ENCODE results near the gene IAH1.

IAH1 gene

DNA sequence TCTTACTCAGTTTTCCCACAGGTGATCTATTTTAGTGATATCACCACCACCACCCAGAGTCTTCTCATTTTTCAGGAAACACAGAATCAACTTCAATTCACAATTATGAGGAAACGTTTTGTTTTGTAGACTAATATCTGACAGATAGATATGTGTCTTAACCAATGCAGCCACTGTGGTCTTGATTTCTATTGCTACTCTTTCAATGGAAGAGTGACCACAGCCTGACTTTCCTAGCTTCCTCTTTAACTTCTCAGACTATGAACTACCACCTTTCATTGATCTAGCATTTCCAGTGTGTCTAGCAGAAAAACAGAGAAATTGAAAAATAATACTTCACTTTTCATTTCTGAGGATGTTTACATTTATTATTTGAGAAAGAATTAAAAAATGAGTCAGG lies 60.8 kb downstream of the IAH1 start:
- no peak for DNase-seq

- DNase-seq = no peak
These were observed 62.2 kb downstream of the IAH1 start for GRCh38 chr2:9536504-9536903.

DNA sequence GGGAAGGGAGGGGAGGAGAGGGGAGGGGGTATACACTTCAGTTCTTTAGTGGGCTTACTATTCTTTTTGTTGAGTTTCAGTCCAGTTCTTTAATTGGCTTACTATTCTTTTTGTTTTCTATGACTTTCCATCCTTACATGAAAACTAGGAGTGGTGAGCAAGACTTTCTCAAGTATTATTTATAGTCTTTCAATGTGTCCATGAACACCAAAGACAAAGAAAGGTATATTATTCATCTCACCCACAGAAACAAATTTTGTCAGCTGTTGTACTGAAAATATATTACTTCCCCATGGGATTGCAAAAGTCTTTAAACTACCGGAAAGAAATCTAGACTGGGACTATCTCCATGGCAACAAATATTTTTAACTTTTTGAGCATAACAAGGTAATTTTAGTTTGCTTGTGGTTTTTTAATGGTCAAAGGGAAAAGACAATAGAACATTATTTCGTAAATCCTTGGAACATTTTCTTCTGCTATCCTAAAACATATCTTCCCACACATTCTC lies 63.7 kb downstream of the IAH1 start:
- DNase-seq = no peak

Measured in NCI-H2171 (cell line).